Activated CD8-positive, alpha-beta memory T cell treated with anti-CD3 and anti-CD28 coated beads, Interleukin-2, amount 10 ng/mL, durations not matched to agents 7 days and 5 days (primary cell): Measurements from ENCODE around the gene MYO18A. TPM values are rescaled to one million over a fixed set of nuclear protein-coding genes. Genes with fewer than 3 reads are reported as not detected.

Experiments used
- ATAC-seq: fragments of 150-1000 bp; cut with Tn5 transposase; one replicate; pipeline ENCODE4 v1.10.0; 2021; ENCODE audit warnings: moderate library complexity
- CTCF ChIA-PET: fragments of 350-600 bp; sonication (Branson Sonifier 250); formaldehyde crosslinking; loops from one replicate; lab custom pipeline; 2021; ENCODE audit warnings: antibody characterized with exemption; lab: Charles Lee
- DNase-seq: peaks from one replicate; pipeline ENCODE4 v3.0.0-alpha.2; 2020
- H3K27ac Mint-ChIP-seq: one replicate; pipeline ENCODE4 v1.8.0; 2021; ENCODE audit warnings: mild to moderate bottlenecking, mixed read lengths
- H3K27me3 Mint-ChIP-seq: one replicate; pipeline ENCODE4 v1.8.0; 2021; ENCODE audit warnings: mixed read lengths
- H3K36me3 Mint-ChIP-seq: one replicate; pipeline ENCODE4 v1.8.0; 2021; ENCODE audit warnings: mild to moderate bottlenecking, mixed read lengths
- H3K4me1 Mint-ChIP-seq: one replicate; pipeline ENCODE4 v1.8.0; 2021; ENCODE audit warnings: mixed read lengths
- H3K4me3 Mint-ChIP-seq: one replicate; pipeline ENCODE4 v1.8.0; 2021; ENCODE audit warnings: mild to moderate bottlenecking, moderate library complexity, mixed read lengths
- H3K9me3 Mint-ChIP-seq: one replicate; pipeline ENCODE4 v1.8.0; 2022; ENCODE audit warnings: low read depth, mixed read lengths
- total RNA-seq, 2 experiments: library from RNA; stranded (reverse); gene quantifications; one replicate each; pipeline ENCODE4 v1.2.3, GENCODE V29; 2021

MYO18A gene
- total RNA-seq, 2 experiments from 2014 or later: 67.7 to 85.8 TPM

DNA sequence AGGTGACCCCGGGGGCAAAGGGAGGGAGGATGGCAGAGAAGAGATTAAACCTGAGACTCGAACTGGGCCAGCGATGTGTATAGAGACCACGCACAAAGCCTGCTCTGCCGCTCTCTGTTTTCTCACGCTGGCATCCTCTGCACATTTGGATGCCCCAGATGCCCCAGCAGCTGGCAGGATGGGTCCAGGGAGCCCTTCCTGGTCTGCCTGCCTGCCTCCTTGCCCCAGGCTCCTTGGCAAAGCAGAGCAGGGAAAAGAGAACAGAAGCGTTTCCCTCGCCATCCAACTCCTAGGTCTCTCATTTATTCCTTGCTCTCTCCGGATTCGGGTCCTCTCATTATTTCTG lies 142.5 kb downstream of the MYO18A start:
- CTCF ChIA-PET: interaction anchor here (1.2 to 1.4 kb wide), 3 partner anchors 22 to 84 kb away, joined by 3 to 6 read pairs (median 3); no protein-coding TSS in a partner anchor
- H3K27ac Mint-ChIP-seq: no peak overlapping the region
- DNase-seq (no peak), ATAC-seq (no peak)
- H3K27me3 Mint-ChIP-seq: peaks cover 32% of the 10 kb centered on the region
- no peaks in the 10 kb centered on the region for H3K36me3 Mint-ChIP-seq
- peaks cover 3% of the 10 kb centered on the region for H3K4me1 Mint-ChIP-seq
- peaks cover 8% of the 10 kb centered on the region for H3K9me3 Mint-ChIP-seq
- no peak overlapping the region for H3K4me3 Mint-ChIP-seq

DNA sequence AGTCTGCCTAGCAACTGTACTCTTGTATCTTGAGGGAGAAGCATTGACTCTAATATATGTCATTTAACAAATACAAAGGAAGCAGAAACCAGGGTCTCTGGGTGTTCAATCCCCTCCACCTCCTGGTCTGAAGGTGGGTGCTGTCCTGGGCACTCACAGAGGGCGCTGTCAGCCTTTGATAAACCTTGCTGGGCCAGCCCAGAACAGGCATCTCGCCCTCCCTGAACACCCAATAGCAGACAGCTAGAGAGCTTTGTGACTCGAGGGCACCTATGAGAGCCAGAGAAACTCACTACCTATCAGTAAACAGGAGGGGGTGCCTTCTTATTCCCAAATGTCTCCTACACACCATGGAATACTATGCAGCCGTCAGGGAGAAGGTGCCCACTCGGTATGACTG lies 143.6 kb downstream of the MYO18A start:
- ATAC-seq: no peak
- no peak for DNase-seq
- H3K9me3 Mint-ChIP-seq: peaks cover 8% of the 10 kb centered on the region
- no peak overlapping the region for H3K27ac Mint-ChIP-seq
- no peaks in the 10 kb centered on the region for H3K36me3 Mint-ChIP-seq
- no peak overlapping the region for H3K4me3 Mint-ChIP-seq
- peaks cover 43% of the 10 kb centered on the region for H3K27me3 Mint-ChIP-seq
- H3K4me1 Mint-ChIP-seq: no peaks in the 10 kb centered on the region
- CTCF ChIA-PET: interaction anchor here (1.2 kb wide), 1 partner anchor 83 kb away, joined by 3 read pairs; no protein-coding TSS in a partner anchor

DNA sequence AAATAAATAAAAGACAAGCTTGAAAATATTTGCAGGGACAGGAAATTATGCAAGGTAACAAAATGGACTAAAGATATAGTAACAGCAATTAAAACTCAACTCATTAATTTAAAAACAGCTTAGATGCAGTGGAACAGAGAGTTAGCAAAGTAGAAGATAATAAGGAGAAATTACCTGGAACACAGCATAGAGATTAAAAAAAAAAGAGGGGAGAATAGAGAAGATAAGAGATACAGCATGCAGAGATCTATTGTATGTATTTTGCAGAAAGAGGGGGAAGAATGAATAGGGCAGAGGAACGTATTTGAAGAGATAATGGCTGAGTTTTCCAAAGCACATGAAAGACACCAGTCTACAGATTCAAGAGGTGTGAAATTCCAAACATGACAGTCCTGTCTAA lies 145.7 kb downstream of the MYO18A start:
- Mint-ChIP-seq H3K27me3 (peaks cover 59% of the 10 kb centered on the region), H3K9me3 (peaks cover 8% of the 10 kb centered on the region), H3K4me1 (no peaks in the 10 kb centered on the region), H3K27ac (no peak overlapping the region), H3K36me3 (no peaks in the 10 kb centered on the region), H3K4me3 (no peak overlapping the region)
- DNase-seq: no peak
- no peak for ATAC-seq
- CTCF ChIA-PET: no interaction called here

DNA sequence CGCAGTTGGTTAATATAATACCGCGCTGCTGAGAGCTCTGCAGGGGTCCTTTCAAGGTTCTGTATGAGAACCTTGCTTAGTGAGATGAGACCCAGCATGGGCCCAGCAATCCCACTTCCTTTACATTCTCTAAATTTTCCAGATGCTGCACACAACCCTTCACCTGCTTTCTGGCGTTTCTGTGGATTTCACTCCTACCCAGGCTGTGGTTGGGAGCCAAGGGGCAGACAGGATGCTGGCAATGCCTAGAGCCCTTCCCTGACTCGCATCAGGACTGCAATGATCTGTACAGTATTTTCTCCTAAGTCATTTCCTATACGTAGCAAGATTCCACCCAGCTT lies 147.4 kb downstream of the MYO18A start:
- ATAC-seq: no peak
- Mint-ChIP-seq H3K4me1 (no peaks in the 10 kb centered on the region), H3K9me3 (peaks cover 8% of the 10 kb centered on the region), H3K36me3 (no peaks in the 10 kb centered on the region), H3K27ac (no peak overlapping the region), H3K4me3 (no peak overlapping the region), H3K27me3 (peaks cover 64% of the 10 kb centered on the region)
- DNase-seq: no peak
- CTCF ChIA-PET: interaction anchor here (1.1 kb wide), 1 partner anchor 67 kb away, joined by 4 read pairs; no protein-coding TSS in a partner anchor

DNA sequence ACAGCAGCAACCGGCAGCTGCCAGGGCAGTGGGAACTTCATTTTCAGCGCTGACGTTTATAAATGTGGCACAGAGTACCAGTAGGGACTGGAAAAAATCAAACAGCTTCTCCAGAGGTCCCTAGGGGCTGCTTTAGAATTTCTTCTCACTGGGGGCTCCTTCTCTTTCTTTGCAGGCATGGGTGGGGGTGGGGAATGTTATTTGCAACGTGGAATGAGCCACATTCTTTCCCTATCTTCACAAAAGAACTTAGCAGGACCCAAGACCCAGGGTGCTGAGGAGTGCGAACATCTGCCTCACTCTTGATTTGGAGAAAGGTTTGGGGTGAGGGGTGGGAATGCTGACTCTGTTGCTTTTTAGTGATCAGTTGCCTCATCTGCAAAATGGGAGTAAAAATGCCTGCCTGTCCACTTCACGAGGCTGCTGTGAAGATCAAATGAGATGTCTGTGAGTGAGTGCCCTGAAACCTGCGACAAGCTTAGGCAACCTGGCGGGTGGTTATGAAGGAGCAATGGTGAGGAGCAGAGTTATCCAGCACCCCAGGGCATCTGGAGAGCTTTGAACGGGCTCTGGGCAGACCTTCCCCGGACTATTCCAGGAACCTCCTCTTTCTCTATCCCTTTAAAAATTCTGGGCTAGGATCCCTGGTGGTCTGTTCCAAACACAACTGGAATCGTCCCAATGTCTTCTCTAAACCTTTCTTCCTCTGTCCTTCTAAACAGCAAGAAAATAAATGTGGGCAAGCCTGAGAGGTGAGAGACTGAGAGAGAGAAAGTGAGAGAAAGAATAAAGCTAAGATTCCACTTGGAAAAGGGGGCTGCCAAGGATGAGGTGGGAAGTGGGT lies 148.0 kb downstream of the MYO18A start:
- no peaks in the 10 kb centered on the region for H3K4me1 Mint-ChIP-seq
- no peak overlapping the region for H3K4me3 Mint-ChIP-seq

GRCh38 chr17:29031488-29031887 lies 148.7 kb downstream of the MYO18A start:
- H3K27me3 Mint-ChIP-seq: peaks cover 75% of the 10 kb centered on the region
- no peaks in the 10 kb centered on the region for H3K36me3 Mint-ChIP-seq
- no peak for DNase-seq
- no peaks in the 10 kb centered on the region for H3K4me1 Mint-ChIP-seq
- H3K4me3 Mint-ChIP-seq: no peak overlapping the region
- ATAC-seq: no peak
- CTCF ChIA-PET: interaction anchor here (1.4 kb wide), 1 partner anchor 13 kb away, joined by 3 read pairs; no protein-coding TSS in a partner anchor
- peaks cover 8% of the 10 kb centered on the region for H3K9me3 Mint-ChIP-seq
- no peak overlapping the region for H3K27ac Mint-ChIP-seq

More for the DNA sequence above, 148.0 kb downstream of the MYO18A start:
- CTCF ChIA-PET: interaction anchor here (1.1 to 1.4 kb wide), 2 partner anchors 14 to 67 kb away, joined by 3 to 4 read pairs; no protein-coding TSS in a partner anchor
- ATAC-seq (no peak), DNase-seq (no peak)
- Mint-ChIP-seq H3K9me3 (peaks cover 8% of the 10 kb centered on the region), H3K36me3 (no peaks in the 10 kb centered on the region), H3K27me3 (peaks cover 68% of the 10 kb centered on the region), H3K27ac (no peak overlapping the region)

GRCh38 chr17:29024316-29024952 lies 155.8 kb downstream of the MYO18A start:
- no peak for DNase-seq
- ATAC-seq: no peak
- Mint-ChIP-seq H3K4me1 (peaks cover 3% of the 10 kb centered on the region), H3K27me3 (peaks cover 62% of the 10 kb centered on the region), H3K36me3 (no peaks in the 10 kb centered on the region), H3K27ac (no peak overlapping the region), H3K9me3 (no peaks in the 10 kb centered on the region), H3K4me3 (no peak overlapping the region)
- CTCF ChIA-PET: interaction anchor here (0.8 kb wide), 1 partner anchor 93 kb away, joined by 4 read pairs; no protein-coding TSS in a partner anchor

- no peak overlapping the region for H3K27ac Mint-ChIP-seq
- H3K36me3 Mint-ChIP-seq: no peaks in the 10 kb centered on the region
- peaks cover 68% of the 10 kb centered on the region for H3K27me3 Mint-ChIP-seq
- no peak overlapping the region for H3K4me3 Mint-ChIP-seq
- CTCF ChIA-PET: no interaction called here
- peaks cover 9% of the 10 kb centered on the region for H3K4me1 Mint-ChIP-seq
- no peak for ATAC-seq
- no peak for DNase-seq
- no peaks in the 10 kb centered on the region for H3K9me3 Mint-ChIP-seq
These were observed 158.1 kb downstream of the MYO18A start for GRCh38 chr17:29022074-29022473.

- CTCF ChIA-PET: no interaction called here
- Mint-ChIP-seq H3K36me3 (no peaks in the 10 kb centered on the region), H3K27me3 (peaks cover 70% of the 10 kb centered on the region), H3K27ac (no peak overlapping the region), H3K4me1 (peaks cover 9% of the 10 kb centered on the region), H3K9me3 (no peaks in the 10 kb centered on the region), H3K4me3 (no peak overlapping the region)
- ATAC-seq: no peak
- DNase-seq: no peak
These were observed 159.0 kb downstream of the MYO18A start for GRCh38 chr17:29021226-29021625.

Other genes with a start within 250 kb of the MYO18A start
- gene PHF12, start 228.9 kb downstream of the MYO18A start, total RNA-seq: 10 to 100 TPM; 79.5 to 85.8 TPM
- gene SEZ6, start 174.4 kb downstream of the MYO18A start, total RNA-seq: not detected
- gene PIPOX, start 137.3 kb downstream of the MYO18A start, total RNA-seq: 1 to 10 TPM; 1.6 to 2.2 TPM
- gene CRYBA1, start 66.5 kb upstream of the MYO18A start, total RNA-seq: not detected
- gene NUFIP2, start 113.8 kb upstream of the MYO18A start, total RNA-seq: 10 to 100 TPM; 66.3 to 78.0 TPM
- gene TAOK1, start 210.0 kb upstream of the MYO18A start, total RNA-seq: 10 to 100 TPM; 41.8 to 58.7 TPM